IMR-90 (cell line): ENCODE results near the gene NFKBIB. TPM values are rescaled to one million over a fixed set of nuclear protein-coding genes. Genes with fewer than 3 reads are reported as not detected.

Experiments used
- ATAC-seq: fragments of 200-7000 bp; cut with Tn5 transposase; 2 replicates; pipeline ENCODE4 v1.9.1; 2020; ENCODE audit warnings: low read depth, mild to moderate bottlenecking, moderate library complexity
- BruUV-seq: library from RNA; stranded (reverse); fragments of 400-500 nt; replicated peaks from 2 replicates; lab custom pipeline; 2021; lab: Mats Ljungman, UMichigan
- CTCF ChIA-PET: fragments of 300-600 bp; formaldehyde crosslinking; extraction: SDS; loops from one replicate; lab custom pipeline; 2021; ENCODE audit warnings: antibody characterized with exemption; lab: Yijun Ruan, JAX
- POLR2A ChIA-PET: fragments of 300-600 bp; sonication (Branson Sonifier 250); formaldehyde crosslinking; loops from one replicate; lab custom pipeline; 2022; ENCODE audit warnings: antibody characterized with exemption; ENCODE audit not compliant: unreplicated experiment; lab: Charles Lee
- DNase-seq: peaks from one replicate; pipeline ENCODE4 v3.0.0; 2013
- H2AFZ ChIP-seq: replicated peaks from 2 replicates; pipeline ENCODE3; 2013; ENCODE audit warnings: low read length, mild to moderate bottlenecking; ENCODE audit not compliant: poor library complexity
- H2AK5ac ChIP-seq: 2 replicates; pipeline ENCODE4 v1.6.1; 2013; ENCODE audit warnings: low read depth, low read length, inconsistent platforms
- H2AK9ac ChIP-seq: replicated peaks from 2 replicates; pipeline ENCODE3; 2013; ENCODE audit warnings: mild to moderate bottlenecking, low read depth, low read length, moderate library complexity; ENCODE audit not compliant: poor library complexity
- H2BK120ac ChIP-seq: 2 replicates; pipeline ENCODE4 v1.6.1; 2013; ENCODE audit warnings: low read depth, low read length, inconsistent platforms
- H2BK15ac ChIP-seq: 3 replicates; pipeline ENCODE4 v1.6.1; 2013; ENCODE audit warnings: low read depth, low read length, inconsistent platforms
- H2BK20ac ChIP-seq: 2 replicates; pipeline ENCODE4 v1.6.1; 2013; ENCODE audit warnings: low read depth, mild to moderate bottlenecking, inconsistent platforms, low read length, moderate library complexity
- H2BK5ac ChIP-seq: 2 replicates; pipeline ENCODE4 v1.6.1; 2013; ENCODE audit warnings: mild to moderate bottlenecking, low read depth, low read length, inconsistent platforms; ENCODE audit not compliant: poor library complexity, severe bottlenecking
- H3K14ac ChIP-seq: replicated peaks from 2 replicates; pipeline ENCODE4 v1.6.1; 2013; ENCODE audit warnings: low read depth, low read length, inconsistent platforms
- H3K18ac ChIP-seq: 2 replicates; pipeline ENCODE4 v1.6.1; 2013; ENCODE audit warnings: low read depth, low read length, control low read depth
- H3K23ac ChIP-seq: 2 replicates; pipeline ENCODE4 v1.6.1; 2013; ENCODE audit warnings: low read depth, low read length, inconsistent platforms
- H3K27ac ChIP-seq: 2 replicates; pipeline ENCODE4 v1.5.1; 2013; ENCODE audit warnings: mild to moderate bottlenecking, control low read depth, low read length; ENCODE audit not compliant: insufficient read depth
- H3K27me3 ChIP-seq: 2 replicates; pipeline ENCODE4 v1.6.1; 2013; ENCODE audit warnings: low read length; ENCODE audit not compliant: control insufficient read depth, insufficient read depth
- H3K36me3 ChIP-seq: 2 replicates; pipeline ENCODE4 v1.6.1; 2013; ENCODE audit warnings: low read length, mixed read lengths; ENCODE audit not compliant: control insufficient read depth, insufficient read depth
- H3K4ac ChIP-seq: 2 replicates; pipeline ENCODE4 v1.6.1; 2013; ENCODE audit warnings: low read depth, low read length, inconsistent platforms
- H3K4me1 ChIP-seq: 2 replicates; pipeline ENCODE4 v1.6.1; 2013; ENCODE audit warnings: low read length, mixed read lengths; ENCODE audit not compliant: control insufficient read depth, insufficient read depth
- H3K4me2 ChIP-seq: 2 replicates; pipeline ENCODE4 v1.6.1; 2013; ENCODE audit warnings: low read depth, mild to moderate bottlenecking, control low read depth, low read length, moderate library complexity
- H3K4me3 ChIP-seq: 2 replicates; pipeline ENCODE4 v1.5.1; 2013; ENCODE audit warnings: low read depth, mild to moderate bottlenecking, control low read depth, low read length, moderate library complexity; ENCODE audit not compliant: insufficient read depth
- H3K56ac ChIP-seq: 2 replicates; pipeline ENCODE4 v1.6.1; 2013; ENCODE audit warnings: low read length, inconsistent platforms; ENCODE audit not compliant: insufficient read depth; ENCODE audit errors: extremely low read depth
- H3K79me1 ChIP-seq, 2 experiments: 2 replicates each; pipeline ENCODE4 v1.6.1; 2013; ENCODE audit warnings: low read length in 2 of 2, inconsistent platforms in 1 of 2, low read depth in 1 of 2
- H3K9ac ChIP-seq: 2 replicates; pipeline ENCODE4 v1.6.1; 2013; ENCODE audit warnings: low read depth, low read length, control low read depth
- H3K9me1 ChIP-seq: 2 replicates; pipeline ENCODE4 v1.6.1; 2013; ENCODE audit warnings: low read length, inconsistent platforms; ENCODE audit not compliant: insufficient read depth
- H3K9me3 ChIP-seq: 2 replicates; pipeline ENCODE4 v1.6.1; 2013; ENCODE audit warnings: low read length; ENCODE audit not compliant: control insufficient read depth, insufficient read depth
- H4K20me1 ChIP-seq: 2 replicates; pipeline ENCODE4 v1.6.1; 2013; ENCODE audit warnings: low read length, inconsistent platforms; ENCODE audit not compliant: insufficient read depth
- H4K5ac ChIP-seq: 2 replicates; pipeline ENCODE4 v1.6.1; 2013; ENCODE audit warnings: mild to moderate bottlenecking, low read depth, low read length, control low read depth
- H4K8ac ChIP-seq, 2 experiments: 2 replicates each; pipeline ENCODE4 v1.6.1; 2013; ENCODE audit warnings: low read depth in 2 of 2, low read length in 2 of 2, control low read depth in 1 of 2, inconsistent platforms in 1 of 2
- H4K91ac ChIP-seq: 2 replicates; pipeline ENCODE4 v1.6.1; 2013; ENCODE audit warnings: low read depth, low read length, inconsistent platforms; ENCODE audit not compliant: insufficient read depth
- BHLHE40 ChIP-seq: fragments of 150-350 bp; IDR thresholded peaks from 2 replicates; pipeline ENCODE4 v1.6.1; 2016; ENCODE audit warnings: mild to moderate bottlenecking, low read depth, low read length
- CEBPB ChIP-seq: IDR thresholded peaks from 2 replicates; pipeline ENCODE4 v1.6.1; 2012; ENCODE audit warnings: low read depth, low read length, improper control_type of control experiment
- CHD1 ChIP-seq: IDR thresholded peaks from 2 replicates; pipeline ENCODE4 v1.6.1; 2012; ENCODE audit warnings: low read depth, low read length, improper control_type of control experiment
- FOS ChIP-seq: fragments of 150-350 bp; IDR thresholded peaks from 2 replicates; pipeline ENCODE4 v1.6.1; 2016; ENCODE audit warnings: low read depth, low read length
- MAFK ChIP-seq: IDR thresholded peaks from 2 replicates; pipeline ENCODE4 v1.6.1; 2012; ENCODE audit warnings: low read depth, low read length, improper control_type of control experiment
- MAZ ChIP-seq: IDR thresholded peaks from 2 replicates; pipeline ENCODE4 v1.6.1; 2012; ENCODE audit warnings: low read depth, mild to moderate bottlenecking, low read length, improper control_type of control experiment, moderate library complexity, borderline replicate concordance
- MXI1 ChIP-seq: IDR thresholded peaks from 2 replicates; pipeline ENCODE4 v1.6.1; 2012; ENCODE audit warnings: low read depth, mild to moderate bottlenecking, low read length, moderate library complexity, borderline replicate concordance
- NFE2L2 ChIP-seq: fragments of 150-350 bp; IDR thresholded peaks from 2 replicates; pipeline ENCODE4 v1.6.1; 2016; ENCODE audit warnings: low read depth, mild to moderate bottlenecking, low read length
- POLR2A ChIP-seq: IDR thresholded peaks from 2 replicates; pipeline ENCODE4 v1.6.1; 2012; ENCODE audit warnings: mild to moderate bottlenecking, low read depth, low read length
- RAD21 ChIP-seq: IDR thresholded peaks from 2 replicates; pipeline ENCODE4 v1.6.1; 2012; ENCODE audit warnings: low read length, improper control_type of control experiment
- RCOR1 ChIP-seq: IDR thresholded peaks from 2 replicates; pipeline ENCODE4 v1.6.1; 2012; ENCODE audit warnings: mild to moderate bottlenecking, low read length, improper control_type of control experiment; ENCODE audit not compliant: insufficient replicate concordance
- RFX5 ChIP-seq: IDR thresholded peaks from 2 replicates; pipeline ENCODE4 v1.8.0; 2012; ENCODE audit warnings: low read depth, mild to moderate bottlenecking, low read length, moderate library complexity
- SMC3 ChIP-seq: fragments of 150-350 bp; IDR thresholded peaks from 2 replicates; pipeline ENCODE4 v1.6.1; 2016; ENCODE audit warnings: low read depth, mild to moderate bottlenecking, antibody characterized with exemption, low read length, moderate library complexity
- WGBS, 2 experiments: methylation state at CpG; one replicate each; pipeline versions ENCODE4 v1.1.5 to v1.1.7; 2013; ENCODE audit warnings: missing lambda C conversion rate in 2 of 2; ENCODE audit not compliant: insufficient read length in 1 of 2; ENCODE audit errors: extremely low coverage in 2 of 2; 5-methylcytosine and 5-hydroxymethylcytosine counted together
- dilution Hi-C: fragments of 300-500 bp; cut with HindIII; formaldehyde crosslinking; loops from one replicate; pipeline ENCODE4 v1.14.3; 2018; ENCODE audit warnings: low sequenced_read_pairs; ENCODE audit not compliant: unreplicated experiment
- in situ Hi-C: fragments of 300-500 bp; cut with MboI; formaldehyde crosslinking; loops from 3 replicates; pipeline ENCODE4 v1.14.3; 2019; ENCODE audit warnings: low sequenced_read_pairs, inconsistent platforms, mixed read lengths
- intact Hi-C: fragments of 100-400 bp; cut with micrococcal nuclease; formaldehyde crosslinking; loops from 2 replicates; pipeline ENCODE4 v1.10.0; 2022
- polyA plus RNA-seq, 3 experiments: library from polyadenylated mRNA; depleted of rRNA; stranded (reverse); fragments of >200 nt; gene quantifications; 2 replicates each; pipeline ENCODE4 v1.2.3, GENCODE V29; 2012; ENCODE audit warnings: low replicate concordance in 1 of 3
- total RNA-seq: library from RNA; depleted of rRNA; stranded (reverse); fragments of >200 nt; gene quantifications from 2 replicates; pipeline ENCODE4 v1.2.3, GENCODE V29; 2012
- TF ChIP-seq, protein P1 (sequence below): conservative IDR thresholded peaks from 2 replicates; pipeline ENCODE4 v1.5.1; 2012; ENCODE audit warnings: mild to moderate bottlenecking, low read depth, low read length, improper control_type of control experiment
- TF ChIP-seq, protein P2 (sequence below): fragments of 150-350 bp; IDR thresholded peaks from 2 replicates; pipeline ENCODE4 v1.6.1; 2017; ENCODE audit warnings: mild to moderate bottlenecking, antibody characterized with exemption, low read length, low read depth
- TF ChIP-seq, protein P3 (sequence below): fragments of 150-350 bp; IDR thresholded peaks from 2 replicates; pipeline ENCODE4 v1.6.1; 2016; ENCODE audit warnings: low read depth, mild to moderate bottlenecking, low read length, moderate library complexity, borderline replicate concordance

The NFKBIB gene
- total and polyA plus RNA-seq, 2 of the 4 experiments (the other 2 are of a cell fraction): 7.5 to 25.5 TPM

DNA sequence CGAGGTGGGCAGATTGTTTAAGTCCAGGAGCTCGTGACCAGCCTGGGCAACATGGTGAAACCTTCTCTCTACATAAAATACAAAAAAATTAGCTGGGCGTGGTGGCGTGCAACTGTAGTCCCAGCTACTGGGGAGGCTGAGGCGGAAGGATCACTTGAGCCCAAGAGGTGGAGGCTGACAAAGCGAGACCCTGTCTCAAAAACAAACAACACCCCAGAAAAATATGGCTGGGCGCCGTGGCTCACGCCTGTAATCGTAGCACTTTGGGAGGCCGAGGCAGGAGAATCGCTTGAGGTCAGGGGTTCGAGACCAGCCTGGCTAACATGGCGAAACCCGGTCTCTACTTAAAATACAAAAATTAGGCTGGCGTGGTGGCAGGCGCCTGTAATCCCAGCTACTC lies 46.6 kb upstream of the NFKBIB start:
- intact Hi-C loops (no loop called here), in situ Hi-C loops (no loop called here), dilution Hi-C loops (no loop called here)
- Histone ChIP-seq H2BK15ac (no peak overlapping the region), H4K91ac (peak overlapping the region; percentile 51; the same call in 1 of the 2 replicates), H3K79me1 (peaks cover 4 to 28% of the 10 kb centered on the region in 2 experiments; a peak in 3 of 4 replicates), H3K36me3 (no peaks in the 10 kb centered on the region), H3K9me3 (no peaks in the 10 kb centered on the region), H2AFZ (peak overlapping the region; percentile 94), H3K4me2 (peak overlapping the region; percentile 79), H2BK120ac (peak overlapping the region; percentile 70; the same call in 1 of the 2 replicates), H4K5ac (peak overlapping the region; percentile 51; the same call in 1 of the 2 replicates), H3K4me3 (peak overlapping the region; percentile 57; the same call in 1 of the 2 replicates), H3K4ac (peak overlapping the region; percentile 90), H3K9me1 (no peaks in the 10 kb centered on the region), H2AK9ac (peak overlapping the region; percentile 21), H3K9ac (peak overlapping the region; percentile 81), H3K56ac (no peak overlapping the region), H4K20me1 (peaks cover 10% of the 10 kb centered on the region), H2AK5ac (peak overlapping the region; percentile 90), H2BK20ac (no peak overlapping the region), H2BK5ac (peak overlapping the region; percentile 85), H3K4me1 (peaks cover 11% of the 10 kb centered on the region), H3K27ac (peak overlapping the region; percentile 92), H3K14ac (peak overlapping the region; percentile 71; the same call in 1 of the 2 replicates), H3K18ac (no peak overlapping the region), H3K23ac (no peak overlapping the region), H3K27me3 (no peaks in the 10 kb centered on the region), H4K8ac (peak overlapping the region; percentile 65 to 96)
- POLR2A ChIA-PET: no interaction called here
- DNase-seq (no peak), ATAC-seq (no peak)
- 100% methylated on average over 1 of the region's 17 CpGs; no CpG with 5 or more reads in 1 of the 2 experiments for WGBS, 2 experiments
- no TSS peak for BruUV-seq
- TF ChIP-seq MXI1: no peak
- TF ChIP-seq RCOR1: no peak
- no peak for TF ChIP-seq POLR2A
- TF ChIP-seq MAFK: no peak
- TF ChIP-seq, protein P1, sequence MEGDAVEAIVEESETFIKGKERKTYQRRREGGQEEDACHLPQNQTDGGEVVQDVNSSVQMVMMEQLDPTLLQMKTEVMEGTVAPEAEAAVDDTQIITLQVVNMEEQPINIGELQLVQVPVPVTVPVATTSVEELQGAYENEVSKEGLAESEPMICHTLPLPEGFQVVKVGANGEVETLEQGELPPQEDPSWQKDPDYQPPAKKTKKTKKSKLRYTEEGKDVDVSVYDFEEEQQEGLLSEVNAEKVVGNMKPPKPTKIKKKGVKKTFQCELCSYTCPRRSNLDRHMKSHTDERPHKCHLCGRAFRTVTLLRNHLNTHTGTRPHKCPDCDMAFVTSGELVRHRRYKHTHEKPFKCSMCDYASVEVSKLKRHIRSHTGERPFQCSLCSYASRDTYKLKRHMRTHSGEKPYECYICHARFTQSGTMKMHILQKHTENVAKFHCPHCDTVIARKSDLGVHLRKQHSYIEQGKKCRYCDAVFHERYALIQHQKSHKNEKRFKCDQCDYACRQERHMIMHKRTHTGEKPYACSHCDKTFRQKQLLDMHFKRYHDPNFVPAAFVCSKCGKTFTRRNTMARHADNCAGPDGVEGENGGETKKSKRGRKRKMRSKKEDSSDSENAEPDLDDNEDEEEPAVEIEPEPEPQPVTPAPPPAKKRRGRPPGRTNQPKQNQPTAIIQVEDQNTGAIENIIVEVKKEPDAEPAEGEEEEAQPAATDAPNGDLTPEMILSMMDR: no peak
- no peak for TF ChIP-seq RAD21
- TF ChIP-seq FOS: no peak
- TF ChIP-seq SMC3: no peak
- TF ChIP-seq, protein P2, sequence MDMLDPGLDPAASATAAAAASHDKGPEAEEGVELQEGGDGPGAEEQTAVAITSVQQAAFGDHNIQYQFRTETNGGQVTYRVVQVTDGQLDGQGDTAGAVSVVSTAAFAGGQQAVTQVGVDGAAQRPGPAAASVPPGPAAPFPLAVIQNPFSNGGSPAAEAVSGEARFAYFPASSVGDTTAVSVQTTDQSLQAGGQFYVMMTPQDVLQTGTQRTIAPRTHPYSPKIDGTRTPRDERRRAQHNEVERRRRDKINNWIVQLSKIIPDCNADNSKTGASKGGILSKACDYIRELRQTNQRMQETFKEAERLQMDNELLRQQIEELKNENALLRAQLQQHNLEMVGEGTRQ: no peak
- no peak for TF ChIP-seq CEBPB
- TF ChIP-seq MAZ: no peak
- no peak for TF ChIP-seq CHD1
- no peak for TF ChIP-seq RFX5
- TF ChIP-seq, protein P3, sequence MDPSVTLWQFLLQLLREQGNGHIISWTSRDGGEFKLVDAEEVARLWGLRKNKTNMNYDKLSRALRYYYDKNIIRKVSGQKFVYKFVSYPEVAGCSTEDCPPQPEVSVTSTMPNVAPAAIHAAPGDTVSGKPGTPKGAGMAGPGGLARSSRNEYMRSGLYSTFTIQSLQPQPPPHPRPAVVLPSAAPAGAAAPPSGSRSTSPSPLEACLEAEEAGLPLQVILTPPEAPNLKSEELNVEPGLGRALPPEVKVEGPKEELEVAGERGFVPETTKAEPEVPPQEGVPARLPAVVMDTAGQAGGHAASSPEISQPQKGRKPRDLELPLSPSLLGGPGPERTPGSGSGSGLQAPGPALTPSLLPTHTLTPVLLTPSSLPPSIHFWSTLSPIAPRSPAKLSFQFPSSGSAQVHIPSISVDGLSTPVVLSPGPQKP: no peak
- TF ChIP-seq BHLHE40: no peak
- no peak for TF ChIP-seq NFE2L2
- CTCF ChIA-PET: no interaction called here
